Psoas muscle (tissue), 8 donors: ENCODE data around the gene PRCC. TPM values are rescaled to one million over a fixed set of nuclear protein-coding genes. Genes with fewer than 3 reads are reported as not detected.
"Not testable (repeated sequence)": the region's sequence is repeated elsewhere in the genome, so short reads cannot be mapped to it uniquely, and the experiment has no call there.

ENCODE experiments used
- ATAC-seq, 4 donors: fragments of 200-7000 bp; cut with Tn5 transposase; one replicate each; pipeline ENCODE4 v1.9.1; 2020; ENCODE audit warnings: moderate library complexity in 3 of 4, mild to moderate bottlenecking in 2 of 4
- DNase-seq, 2 donors: peaks; one replicate each; pipeline ENCODE4 v3.0.0-alpha.2; 2020
- H3K27ac ChIP-seq: fragments of 200-600 bp; one replicate; pipeline ENCODE4 v1.8.0; 2022
- H3K27me3 ChIP-seq, 3 donors: fragments of 200-600 bp in 1 of 3; one replicate each; pipeline versions ENCODE4 v1.6.1 to v1.8.0; 2013 to 2022; ENCODE audit warnings: low read length in 2 of 3, mild to moderate bottlenecking in 2 of 3, moderate library complexity in 1 of 3; ENCODE audit not compliant: insufficient read depth in 3 of 3
- H3K36me3 ChIP-seq, 2 donors: fragments of 200-600 bp in 1 of 2; one replicate each; pipeline versions ENCODE4 v1.6.1 to v1.8.0; 2013 to 2022; ENCODE audit warnings: low read depth in 1 of 2, mild to moderate bottlenecking in 1 of 2, moderate library complexity in 1 of 2; ENCODE audit not compliant: insufficient read depth in 1 of 2
- H3K4me1 ChIP-seq: fragments of 200-600 bp; one replicate; pipeline ENCODE4 v1.8.0; 2022
- H3K4me3 ChIP-seq: fragments of 200-600 bp; one replicate; pipeline ENCODE4 v1.8.0; 2022; ENCODE audit warnings: mild to moderate bottlenecking
- H3K9me3 ChIP-seq: fragments of 200-600 bp; one replicate; pipeline ENCODE4 v1.8.0; 2022
- CTCF ChIP-seq: fragments of 200-600 bp; IDR thresholded peaks from one replicate; pipeline ENCODE4 v1.8.0; 2022; ENCODE audit warnings: antibody characterized with exemption
- WGBS, 3 donors: extraction: QIAGEN DNeasy Blood & Tissue Kit; methylation state at CpG; one replicate each; pipeline versions ENCODE4 v1.1.6 to v1.1.7; 2013; 5-methylcytosine and 5-hydroxymethylcytosine counted together
- intact Hi-C, 2 donors: fragments of 100-400 bp; cut with DNase I; formaldehyde crosslinking; loops; one replicate each; pipeline versions ENCODE4 v1.11.0 to v1.14.2; 2022
- polyA plus RNA-seq, 3 donors: library from polyadenylated mRNA; stranded (reverse); fragments of 200-250 nt; gene quantifications; one replicate each; pipeline ENCODE4 v1.2.3, GENCODE V29; 2013
- total RNA-seq, 4 donors: library from RNA; stranded (reverse); fragmentation: NEBNext Ultra II Directional in 2 of 4; extraction: Animal tissue kit (Norgen Biotek cat#: 25700) in 2 of 4; gene quantifications; one replicate each; pipeline versions ENCODE4 v1.2.1 to v1.2.4, GENCODE V29; 2021 to 2023
- donor health status: healthy with polysubstance abuse.
- donor health status: DM: no; HTN: no; CAD: no; lungs with moderate emphysema.
- donor health status: Bipolar disorder and iron deficiency.
- donor health status: healthy.
- donor health status: DM: yes; HTN: yes; CAD: no.
- donor health status: DM: no; HTN: no; CAD: no.
- donor health status: DM: no; HTN: no; CAD: no.
- donor health status: DM: yes; HTN: yes; CAD: no.

Gene PRCC
- total and polyA plus RNA-seq, 7 donors: 43.7 to 107 (median 68.8) TPM

DNA sequence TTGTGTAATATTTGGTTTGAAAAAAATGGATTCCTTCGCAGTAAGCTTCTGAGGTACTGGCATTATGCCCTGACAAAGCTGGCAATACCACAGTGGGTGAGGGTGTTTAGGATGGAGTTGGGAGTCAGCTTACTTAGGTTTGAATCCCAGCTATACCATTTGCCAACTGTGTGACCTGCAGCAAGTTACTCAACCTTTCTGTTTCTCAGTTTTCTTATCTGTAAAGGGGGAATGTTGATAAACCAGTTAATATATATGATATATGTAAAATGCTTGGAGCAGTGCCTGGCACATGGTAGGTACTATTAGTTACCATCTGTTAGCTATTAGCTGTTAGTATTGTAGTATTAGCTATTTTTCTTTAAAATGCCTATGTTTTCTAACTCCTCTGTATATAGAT is 11.0 kb upstream of the PRCC start:
- ATAC-seq: no peak
- no peaks in the 10 kb centered on the region for H3K36me3 ChIP-seq
- no peak for TF ChIP-seq CTCF
- H3K9me3 ChIP-seq: no peaks in the 10 kb centered on the region
- no peak overlapping the region for H3K27ac ChIP-seq
- intact Hi-C loops: no loop called here
- WGBS, 3 donors: 94 to 97% (median 97%) methylated on average over 1 of the region's 1 CpG
- H3K27me3 ChIP-seq: no peaks in the 10 kb centered on the region
- no peak for DNase-seq
- H3K4me3 ChIP-seq: no peak overlapping the region
- H3K4me1 ChIP-seq: peaks cover 39% of the 10 kb centered on the region

- H3K27ac ChIP-seq, H3K4me3 ChIP-seq, H3K27me3 ChIP-seq, ATAC-seq, intact Hi-C loops, DNase-seq, H3K9me3 ChIP-seq, H3K36me3 ChIP-seq: not testable (repeated sequence)
- WGBS, 3 donors: 81 to 93% (median 82%) methylated on average over 10 of the region's 10 CpGs
- H3K4me1 ChIP-seq: peaks cover 34% of the 10 kb centered on the region
Observed at GRCh38 chr1:156757572-156758253, 9.6 kb upstream of the PRCC start.

GRCh38 chr1:156760092-156760795 is 7.1 kb upstream of the PRCC start:
- ATAC-seq: peak; percentile 82 to 92 (median 86)
- TF ChIP-seq CTCF: no peak
- Histone ChIP-seq H3K9me3 (no peaks in the 10 kb centered on the region), H3K27ac (peak overlapping the region; percentile 53), H3K4me1 (peaks cover 16% of the 10 kb centered on the region), H3K36me3 (no peaks in the 10 kb centered on the region), H3K4me3 (no peak overlapping the region), H3K27me3 (no peaks in the 10 kb centered on the region)
- intact Hi-C loops: no loop called here
- DNase-seq: no peak
- WGBS, 3 donors: 36 to 46% (median 39%) methylated on average over 6 of the region's 6 CpGs

DNA sequence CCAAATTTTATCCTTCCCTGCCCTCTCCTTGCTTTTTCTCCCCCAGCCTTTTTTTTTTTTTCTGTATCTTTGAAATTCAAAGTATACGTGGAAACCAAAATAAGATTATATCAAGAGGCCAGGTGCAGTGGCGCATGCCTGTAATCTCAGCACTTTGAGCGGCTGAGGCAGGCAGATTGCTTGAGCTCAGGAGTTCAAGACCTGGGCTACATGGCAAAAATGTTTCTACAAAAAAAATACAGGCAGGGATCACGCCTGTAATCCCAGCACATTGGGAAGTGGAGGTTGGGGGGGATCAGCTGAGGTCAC is 6.6 kb upstream of the PRCC start:
- Histone ChIP-seq H3K36me3 (no peaks in the 10 kb centered on the region), H3K4me3 (no peak overlapping the region), H3K9me3 (no peaks in the 10 kb centered on the region), H3K27ac (peak overlapping the region; percentile 53), H3K27me3 (no peaks in the 10 kb centered on the region), H3K4me1 (peaks cover 13% of the 10 kb centered on the region)
- ATAC-seq: peak in 1 of 4 donors; percentile 11
- no peak for DNase-seq
- TF ChIP-seq CTCF: no peak
- intact Hi-C loops: no loop called here
- 56 to 70% (median 61%) methylated on average over 4 of the region's 4 CpGs for WGBS, 3 donors

- intact Hi-C loops: loop anchor here in 1 of 2 donors (5.0 kb wide), 1 partner anchor 38 kb away; the partner anchor contains the start of genes ISG20L2 and METTL25B
- not testable (repeated sequence) for H3K27ac ChIP-seq, ATAC-seq, H3K36me3 ChIP-seq, H3K27me3 ChIP-seq, H3K9me3 ChIP-seq, H3K4me3 ChIP-seq, DNase-seq
- H3K4me1 ChIP-seq: peaks cover 36% of the 10 kb centered on the region
- 92 to 96% (median 94%) methylated on average over 14 to 15 of the region's 15 CpGs for WGBS, 3 donors
Observed at GRCh38 chr1:156765136-156765535, 2.2 kb upstream of the PRCC start.
